ENCODE measurements around the gene CBLB.

The CBLB gene

GRCh38 chr3:105845488-105845887 is 23.3 kb downstream of the CBLB start:
- DNase-seq (ENCODE audit: low read depth): no peak

GRCh38 chr3:105844704-105845103 is 24.1 kb downstream of the CBLB start:
- no peak for DNase-seq (ENCODE audit: low read depth)

GRCh38 chr3:105843994-105844393 is 24.8 kb downstream of the CBLB start:
- DNase-seq (ENCODE audit: low read depth): no peak

GRCh38 chr3:105842943-105843342 is 25.9 kb downstream of the CBLB start:
- DNase-seq (ENCODE audit: low read depth): no peak

- no peak for DNase-seq (ENCODE audit: low read depth)
Measured at GRCh38 chr3:105842449-105842848, 26.4 kb downstream of the CBLB start.

GRCh38 chr3:105837947-105838346 is 30.9 kb downstream of the CBLB start:
- DNase-seq (ENCODE audit: low read depth): no peak

- no peak for DNase-seq (ENCODE audit: low read depth)
Measured at GRCh38 chr3:105837143-105837740, 31.6 kb downstream of the CBLB start.

- DNase-seq (ENCODE audit: low read depth): no peak
Measured at GRCh38 chr3:105836533-105836932, 32.3 kb downstream of the CBLB start.

- no peak for DNase-seq (ENCODE audit: low read depth)
Measured at GRCh38 chr3:105835606-105836005, 33.2 kb downstream of the CBLB start.

GRCh38 chr3:105834768-105835167 is 34.0 kb downstream of the CBLB start:
- no peak for DNase-seq (ENCODE audit: low read depth)

- no peak for DNase-seq (ENCODE audit: low read depth)
Measured at GRCh38 chr3:105832644-105833043, 36.2 kb downstream of the CBLB start.

GRCh38 chr3:105830836-105831235 is 38.0 kb downstream of the CBLB start:
- no peak for DNase-seq (ENCODE audit: low read depth)

GRCh38 chr3:105829871-105830622 is 38.8 kb downstream of the CBLB start:
- no peak for DNase-seq (ENCODE audit: low read depth)

- DNase-seq (ENCODE audit: low read depth): no peak
Measured at GRCh38 chr3:105829229-105829628, 39.6 kb downstream of the CBLB start.

- DNase-seq (ENCODE audit: low read depth): no peak
Measured at GRCh38 chr3:105828703-105829102, 40.1 kb downstream of the CBLB start.

- no peak for DNase-seq (ENCODE audit: low read depth)
Measured at GRCh38 chr3:105827959-105828358, 40.9 kb downstream of the CBLB start.

- no peak for DNase-seq (ENCODE audit: low read depth)
Measured at GRCh38 chr3:105826778-105827634, 41.8 kb downstream of the CBLB start.

- no peak for DNase-seq (ENCODE audit: low read depth)
Measured at GRCh38 chr3:105824129-105824528, 44.7 kb downstream of the CBLB start.

- no peak for DNase-seq (ENCODE audit: low read depth)
Measured at GRCh38 chr3:105823149-105823867, 45.5 kb downstream of the CBLB start.

GRCh38 chr3:105822171-105823123 is 46.4 kb downstream of the CBLB start:
- DNase-seq (ENCODE audit: low read depth): no peak

GRCh38 chr3:105821433-105821832 is 47.4 kb downstream of the CBLB start:
- no peak for DNase-seq (ENCODE audit: low read depth)

Data from activated T-cell treated with anti-CD3 and anti-CD28 coated beads for 1 hour (primary cell).